ENCODE measurements around the gene RNASE3.
"Not testable (repeated sequence)": the region's sequence is repeated elsewhere in the genome, so short reads cannot be mapped to it uniquely, and the experiment has no call there.

Gene RNASE3

GRCh38 chr14:20919038-20919756 is 28.0 kb downstream of the RNASE3 start:
- DNase-seq: not testable (repeated sequence)

GRCh38 chr14:20923766-20924297 is 32.6 kb downstream of the RNASE3 start:
- not testable (repeated sequence) for DNase-seq

DNA sequence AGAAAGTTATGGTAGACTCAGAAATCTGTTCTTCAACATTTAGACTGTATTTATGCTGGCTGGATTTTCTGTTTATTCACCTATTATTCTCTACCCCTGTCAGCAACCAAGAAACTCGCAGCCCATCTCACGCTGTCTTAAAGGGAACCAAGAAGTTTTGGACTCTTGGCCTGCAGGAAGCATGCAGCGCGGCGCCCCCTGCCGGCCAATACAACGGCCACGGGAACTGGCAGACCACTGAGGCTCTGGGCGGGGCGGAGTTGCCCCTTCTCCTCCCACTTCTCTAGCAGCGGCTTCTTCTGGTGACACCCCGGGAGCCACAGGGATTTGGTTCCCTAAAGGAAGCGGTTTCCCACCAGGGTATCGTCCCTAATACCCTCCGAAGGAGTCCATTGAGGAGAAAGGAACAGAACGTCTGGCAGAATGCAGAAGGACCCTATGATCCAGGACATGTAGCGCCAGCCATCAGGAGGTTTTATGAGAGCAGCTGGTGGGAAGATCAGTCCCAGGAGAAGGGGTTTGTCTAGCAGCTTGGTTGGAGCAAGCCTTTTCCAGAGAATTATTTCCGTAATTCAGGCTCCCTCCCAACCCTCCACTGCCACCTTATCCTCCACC is 43.1 kb downstream of the RNASE3 start:
- peak; percentile 6 to 21 for DNase-seq

DNA sequence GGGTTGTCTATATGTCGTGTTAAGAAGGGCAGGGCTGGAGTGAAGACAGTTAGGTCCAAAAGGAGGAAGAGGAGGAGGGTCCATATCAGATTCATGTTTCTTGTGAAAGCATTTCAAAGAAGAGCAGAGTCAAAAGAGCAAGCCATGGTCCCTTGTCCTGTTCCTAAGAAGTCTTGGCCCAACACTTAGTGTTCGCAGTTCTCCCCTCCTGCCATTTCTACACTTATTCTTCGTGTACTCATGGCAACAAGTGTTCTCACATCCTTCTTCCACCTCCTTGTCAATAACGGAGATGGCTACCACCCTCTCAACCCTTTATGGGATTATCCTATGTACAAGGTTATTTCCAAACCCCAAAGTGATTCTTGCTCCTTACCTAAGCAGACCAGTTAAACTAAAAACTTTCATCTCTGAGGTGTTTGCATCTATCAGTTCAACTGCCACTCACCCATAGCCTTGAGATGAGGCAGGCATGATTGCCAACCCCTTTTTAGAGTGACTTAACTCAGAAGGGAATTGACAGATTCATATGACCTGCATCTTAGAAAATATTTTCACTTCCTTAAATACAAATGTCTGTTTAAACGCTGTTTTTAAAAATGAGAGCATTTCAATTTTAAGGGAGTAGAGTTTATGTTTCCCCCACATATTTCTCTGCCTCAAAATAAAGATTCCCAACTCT is 44.3 kb downstream of the RNASE3 start:
- DNase-seq: no peak
